Thyroid gland (tissue), 4 donors: Measurements from ENCODE around the gene USP26. TPM values are rescaled to one million over a fixed set of nuclear protein-coding genes. Genes with fewer than 3 reads are reported as not detected.

Experiments
- DNase-seq, 2 donors: peaks; one replicate each; pipeline ENCODE4 v3.0.0-alpha.2; 2019
- H3K27ac ChIP-seq, 3 donors: fragments of 200-600 bp; sonication (generic); 1 replicate in 2 of 3; 2 replicates in 1 of 3; pipeline ENCODE4 v1.5.1; 2016 to 2019; ENCODE audit warnings: mild to moderate bottlenecking in 1 of 3, moderate library complexity in 1 of 3
- H3K27me3 ChIP-seq: fragments of 200-600 bp; sonication (generic); one replicate; pipeline ENCODE4 v1.5.1; 2019
- H3K36me3 ChIP-seq, 2 donors: fragments of 200-600 bp; sonication (generic); one replicate each; pipeline ENCODE4 v1.5.1; 2016 to 2019
- H3K4me1 ChIP-seq, 2 donors: fragments of 200-600 bp; sonication (generic); one replicate each; pipeline ENCODE4 v1.5.1; 2017 to 2019
- H3K4me3 ChIP-seq, 3 donors: fragments of 200-600 bp; sonication (generic); replicated peaks in 1 of 3; 1 replicate in 2 of 3; 2 replicates in 1 of 3; pipeline ENCODE4 v1.5.1; 2016; ENCODE audit warnings: mild to moderate bottlenecking in 1 of 3
- H3K9me3 ChIP-seq: fragments of 200-600 bp; sonication (generic); one replicate; pipeline ENCODE4 v1.5.1; 2017
- CTCF ChIP-seq, 6 experiments: fragments of 200-600 bp in 3 of 6; fragments of 450-650 bp in 3 of 6; sonication (generic) in 3 of 6; IDR thresholded peaks; one replicate each; pipeline ENCODE4 v1.5.1; 2016 to 2019; ENCODE audit warnings: antibody characterized with exemption in 6 of 6, mild to moderate bottlenecking in 2 of 6, inconsistent platforms in 1 of 6, moderate library complexity in 1 of 6
- POLR2A ChIP-seq, 2 donors: fragments of 450-650 bp; IDR thresholded peaks; one replicate each; pipeline ENCODE4 v1.6.1; 2017; ENCODE audit warnings: antibody characterized with exemption in 2 of 2, mild to moderate bottlenecking in 2 of 2, moderate library complexity in 1 of 2
- WGBS, 2 donors: methylation state at CpG; one replicate each; pipeline ENCODE4 v1.1.5; 2017; 5-methylcytosine and 5-hydroxymethylcytosine counted together
- intact Hi-C: fragments of 100-400 bp; cut with DNase I; formaldehyde crosslinking; loops from one replicate; pipeline ENCODE4 v1.15.1; 2023
- total RNA-seq, 4 donors: library from RNA; depleted of rRNA; stranded (reverse); fragments of >200 nt; gene quantifications; one replicate each; pipeline ENCODE4 v1.2.3, GENCODE V29; 2016

Gene USP26, protein sequence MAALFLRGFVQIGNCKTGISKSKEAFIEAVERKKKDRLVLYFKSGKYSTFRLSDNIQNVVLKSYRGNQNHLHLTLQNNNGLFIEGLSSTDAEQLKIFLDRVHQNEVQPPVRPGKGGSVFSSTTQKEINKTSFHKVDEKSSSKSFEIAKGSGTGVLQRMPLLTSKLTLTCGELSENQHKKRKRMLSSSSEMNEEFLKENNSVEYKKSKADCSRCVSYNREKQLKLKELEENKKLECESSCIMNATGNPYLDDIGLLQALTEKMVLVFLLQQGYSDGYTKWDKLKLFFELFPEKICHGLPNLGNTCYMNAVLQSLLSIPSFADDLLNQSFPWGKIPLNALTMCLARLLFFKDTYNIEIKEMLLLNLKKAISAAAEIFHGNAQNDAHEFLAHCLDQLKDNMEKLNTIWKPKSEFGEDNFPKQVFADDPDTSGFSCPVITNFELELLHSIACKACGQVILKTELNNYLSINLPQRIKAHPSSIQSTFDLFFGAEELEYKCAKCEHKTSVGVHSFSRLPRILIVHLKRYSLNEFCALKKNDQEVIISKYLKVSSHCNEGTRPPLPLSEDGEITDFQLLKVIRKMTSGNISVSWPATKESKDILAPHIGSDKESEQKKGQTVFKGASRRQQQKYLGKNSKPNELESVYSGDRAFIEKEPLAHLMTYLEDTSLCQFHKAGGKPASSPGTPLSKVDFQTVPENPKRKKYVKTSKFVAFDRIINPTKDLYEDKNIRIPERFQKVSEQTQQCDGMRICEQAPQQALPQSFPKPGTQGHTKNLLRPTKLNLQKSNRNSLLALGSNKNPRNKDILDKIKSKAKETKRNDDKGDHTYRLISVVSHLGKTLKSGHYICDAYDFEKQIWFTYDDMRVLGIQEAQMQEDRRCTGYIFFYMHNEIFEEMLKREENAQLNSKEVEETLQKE
- not detected for total RNA-seq

DNA sequence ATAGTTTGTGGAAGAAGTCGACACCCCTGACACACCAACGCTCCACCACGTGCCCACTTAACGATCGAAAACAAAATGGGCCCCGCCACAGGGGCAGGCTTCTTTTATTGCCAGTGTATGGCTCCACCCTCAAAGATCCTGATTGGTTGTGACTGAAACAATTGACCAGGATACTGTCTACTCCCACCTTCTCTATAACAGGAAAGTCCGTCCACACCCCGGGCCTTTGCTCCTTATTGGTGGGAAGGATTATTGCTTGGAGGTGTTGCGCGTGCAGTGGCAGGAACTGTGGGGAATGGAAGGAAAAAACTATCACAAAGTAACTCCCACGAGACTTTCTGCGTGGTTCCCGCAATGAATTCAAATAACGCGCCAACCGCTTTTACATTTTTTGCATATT lies at the start of gene USP26:
TSS of gene USP26 (minus strand) at position 79 of the 400 bp plus-strand sequence. CDS start 68,889 bp downstream, outside the sequence.
- Histone ChIP-seq H3K4me1 (no peaks in the 10 kb centered on the region), H3K27me3 (no peaks in the 10 kb centered on the region), H3K36me3 (no peaks in the 10 kb centered on the region), H3K4me3 (no peak within 1 kb of the TSS), H3K27ac (no peak within 1 kb of the TSS), H3K9me3 (no peaks in the 10 kb centered on the region)
- no peak for DNase-seq
- 95% methylated on average over 15 to 16 of the region's 16 CpGs for WGBS, 2 donors
- TF ChIP-seq CTCF (IDR thresholded peaks at IDR 0.05) (no peak), POLR2A (IDR thresholded peaks at IDR 0.05) (no peak)
- intact Hi-C loops: no loop called here

DNA sequence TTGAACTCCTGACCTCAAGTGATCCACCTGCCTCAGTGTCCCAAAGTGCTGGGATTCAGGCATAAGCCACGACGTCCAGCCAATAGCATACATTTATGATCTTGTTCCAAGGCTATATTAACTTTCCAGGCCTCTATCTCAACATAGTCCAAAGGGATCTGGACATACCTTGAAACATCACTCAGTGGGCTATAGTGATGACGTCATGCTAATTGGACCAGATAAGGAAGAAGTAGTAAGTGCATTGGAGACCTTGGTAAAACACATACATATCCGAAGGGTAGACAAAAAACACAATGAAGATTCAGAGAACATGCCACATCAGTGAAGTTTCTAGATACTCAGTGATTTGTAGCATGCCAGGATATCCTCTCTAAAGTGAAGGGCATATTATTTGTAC lies 37.4 kb upstream of the USP26 start:
- TF ChIP-seq CTCF (IDR thresholded peaks at IDR 0.05) (no peak), POLR2A (IDR thresholded peaks at IDR 0.05) (no peak)
- no peaks in the 10 kb centered on the region for H3K27me3 ChIP-seq
- no peaks in the 10 kb centered on the region for H3K9me3 ChIP-seq
- DNase-seq: no peak
- H3K4me3 ChIP-seq: no peak overlapping the region
- 87 to 90% methylated on average over 4 of the region's 4 CpGs for WGBS, 2 donors
- no peak overlapping the region for H3K27ac ChIP-seq
- no peaks in the 10 kb centered on the region for H3K4me1 ChIP-seq
- H3K36me3 ChIP-seq: no peaks in the 10 kb centered on the region
- intact Hi-C loops: no loop called here

DNA sequence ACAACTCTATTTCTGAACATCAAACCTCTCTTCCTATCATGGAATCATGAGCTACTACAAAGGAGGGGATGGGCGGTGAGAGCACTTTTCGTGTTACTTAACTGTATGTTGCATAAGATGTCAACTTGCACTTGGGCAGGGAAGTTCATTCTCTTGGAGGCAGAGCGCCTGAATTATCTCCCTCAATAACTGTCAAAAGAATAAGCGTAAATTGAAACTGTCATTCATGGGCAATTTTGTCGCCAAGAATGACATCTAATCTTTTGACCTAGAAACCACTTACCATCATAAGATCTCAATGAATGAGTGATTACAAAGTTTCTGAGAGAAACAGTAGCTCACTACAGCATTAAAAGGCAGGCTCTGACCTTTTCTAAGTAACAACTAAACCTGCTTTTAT lies 23.5 kb upstream of the USP26 start:
- Histone ChIP-seq H3K4me1 (no peaks in the 10 kb centered on the region), H3K9me3 (no peaks in the 10 kb centered on the region), H3K36me3 (no peaks in the 10 kb centered on the region), H3K27me3 (no peaks in the 10 kb centered on the region), H3K4me3 (no peak overlapping the region), H3K27ac (no peak overlapping the region)
- intact Hi-C loops: no loop called here
- no peak for DNase-seq
- no peak for TF ChIP-seq CTCF (IDR thresholded peaks at IDR 0.05)
- TF ChIP-seq POLR2A (IDR thresholded peaks at IDR 0.05): no peak
- 95 to 97% methylated on average over 5 of the region's 5 CpGs for WGBS, 2 donors

GRCh38 chrX:133094098-133094731 lies 2.7 kb downstream of the USP26 start:
- H3K9me3 ChIP-seq: no peaks in the 10 kb centered on the region
- intact Hi-C loops: no loop called here
- H3K36me3 ChIP-seq: no peaks in the 10 kb centered on the region
- H3K4me3 ChIP-seq: no peak overlapping the region
- no peak for TF ChIP-seq POLR2A (IDR thresholded peaks at IDR 0.05)
- TF ChIP-seq CTCF (IDR thresholded peaks at IDR 0.05): no peak
- H3K27me3 ChIP-seq: no peaks in the 10 kb centered on the region
- H3K27ac ChIP-seq: no peak overlapping the region
- WGBS, 2 donors: 83 to 88% methylated on average over 8 of the region's 8 CpGs
- DNase-seq: no peak
- H3K4me1 ChIP-seq: no peaks in the 10 kb centered on the region
